Activated naive CD4-positive, alpha-beta T cell treated with Interleukin-2 at 50 U/mL for 16 hours (primary cell): Measurements from ENCODE around the gene CDH16.
A peak's percentile ranks its signal among the peaks of the same experiment; 100 is the strongest.
"Not testable (repeated sequence)": the region's sequence is repeated elsewhere in the genome, so short reads cannot be mapped to it uniquely, and the experiment has no call there.

Experiments
- DNase-seq: peaks from one replicate; pipeline ENCODE4 v3.0.0-alpha.2; 2020

The CDH16 gene

DNA sequence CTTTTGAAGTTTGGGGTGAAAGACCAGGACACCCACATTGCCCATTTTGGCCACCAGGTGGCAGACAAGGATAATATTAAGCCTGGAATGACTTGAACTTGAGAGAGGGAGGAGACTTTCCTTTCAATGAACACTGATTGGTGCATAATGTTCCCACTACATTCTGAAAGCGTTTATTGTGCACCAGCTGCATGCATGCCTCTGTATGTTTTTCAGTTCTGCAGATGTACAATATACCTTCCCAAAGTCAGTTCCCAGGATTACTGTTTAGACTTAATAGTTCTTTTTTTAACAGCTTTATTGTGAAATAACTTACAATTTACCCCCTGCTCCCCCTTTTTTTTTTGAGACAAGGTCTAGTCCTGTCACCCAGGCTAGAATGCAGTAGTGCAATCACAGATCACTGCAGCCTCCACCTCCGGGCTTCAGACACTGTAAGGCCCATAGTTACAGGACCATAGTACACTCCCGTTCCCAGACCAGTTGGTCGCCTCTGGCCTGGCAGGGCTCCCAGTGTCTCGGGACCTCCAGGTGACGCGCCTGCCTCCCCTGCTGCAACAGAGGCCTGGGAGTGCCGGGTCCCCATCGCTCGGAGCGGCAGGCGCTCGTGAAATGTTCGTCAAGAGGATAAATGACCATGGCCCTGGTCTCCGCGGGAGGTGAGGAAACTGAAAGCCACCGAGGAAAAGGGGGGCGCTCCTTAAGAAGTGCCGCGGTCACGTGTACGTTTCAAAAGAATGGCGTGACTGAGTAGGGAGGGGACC is 28.8 kb upstream of the CDH16 start:
- peak; percentile 85 for DNase-seq

- DNase-seq = no peak
Observed at GRCh38 chr16:66946974-66947301, 28.3 kb upstream of the CDH16 start.

DNA sequence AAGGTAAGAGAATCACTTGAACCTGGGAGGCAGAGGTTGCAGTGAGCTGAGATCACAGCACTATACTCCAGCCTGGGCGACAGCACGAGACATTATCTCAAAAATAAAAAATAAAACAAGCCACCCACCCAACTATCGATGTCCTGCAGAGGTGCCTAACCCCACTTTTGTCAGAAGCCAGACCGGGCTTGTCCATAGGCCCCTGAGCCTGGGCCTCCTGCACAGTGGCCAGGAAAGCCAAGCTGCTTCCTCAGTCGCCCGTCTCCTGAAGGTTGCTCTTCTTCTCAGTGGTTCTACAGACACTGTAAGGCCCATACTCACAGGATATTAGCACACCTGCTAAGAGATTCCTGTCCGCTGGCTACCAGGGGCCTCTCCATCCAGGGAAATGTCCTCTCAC is 27.9 kb upstream of the CDH16 start:
- no peak for DNase-seq

GRCh38 chr16:66945939-66946338 is 27.3 kb upstream of the CDH16 start:
- no peak for DNase-seq

DNA sequence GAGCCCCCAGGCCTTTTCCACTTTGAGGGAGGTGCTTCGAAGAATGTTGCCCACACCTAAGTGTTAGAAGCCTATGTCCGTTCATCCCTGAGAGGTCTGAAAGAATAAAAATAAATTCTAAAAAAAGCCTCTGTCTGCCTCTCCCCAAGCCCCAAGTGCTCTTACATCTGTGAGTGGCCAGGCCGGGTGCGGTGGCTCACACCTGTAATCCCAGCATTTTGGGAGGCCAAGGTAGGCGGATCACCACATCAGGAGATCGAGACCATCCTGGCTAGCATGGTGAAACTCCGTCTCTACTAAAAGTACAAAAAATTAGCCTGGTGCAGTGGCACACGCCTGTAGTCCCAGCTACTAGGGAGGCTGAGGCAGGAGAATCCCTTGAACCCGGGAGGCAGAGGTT is 26.3 kb upstream of the CDH16 start:
- DNase-seq = not testable (repeated sequence)

- DNase-seq = no peak
Observed at GRCh38 chr16:66944054-66944441, 25.4 kb upstream of the CDH16 start.

GRCh38 chr16:66943426-66944053 is 24.9 kb upstream of the CDH16 start:
- no peak for DNase-seq

DNA sequence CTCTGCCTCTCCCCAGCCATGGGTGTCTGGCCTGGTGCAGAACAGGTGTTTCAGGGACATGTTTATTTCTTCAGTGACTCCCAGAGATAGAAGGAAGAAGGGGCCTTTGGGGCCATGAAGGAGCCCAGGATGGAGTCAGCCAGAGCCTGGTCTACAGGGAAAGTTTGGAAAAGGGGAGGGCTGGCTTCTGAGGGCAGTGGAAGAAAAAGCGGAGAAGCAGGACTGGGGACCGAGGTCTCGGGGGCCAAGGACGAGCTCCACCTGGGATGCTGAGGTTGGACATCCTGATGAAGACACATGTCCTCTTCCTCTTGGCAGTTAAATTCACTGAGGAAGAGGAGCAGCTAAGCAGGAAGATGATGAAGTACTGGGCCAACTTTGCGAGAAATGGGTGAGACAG is 24.3 kb upstream of the CDH16 start:
- DNase-seq = no peak

DNA sequence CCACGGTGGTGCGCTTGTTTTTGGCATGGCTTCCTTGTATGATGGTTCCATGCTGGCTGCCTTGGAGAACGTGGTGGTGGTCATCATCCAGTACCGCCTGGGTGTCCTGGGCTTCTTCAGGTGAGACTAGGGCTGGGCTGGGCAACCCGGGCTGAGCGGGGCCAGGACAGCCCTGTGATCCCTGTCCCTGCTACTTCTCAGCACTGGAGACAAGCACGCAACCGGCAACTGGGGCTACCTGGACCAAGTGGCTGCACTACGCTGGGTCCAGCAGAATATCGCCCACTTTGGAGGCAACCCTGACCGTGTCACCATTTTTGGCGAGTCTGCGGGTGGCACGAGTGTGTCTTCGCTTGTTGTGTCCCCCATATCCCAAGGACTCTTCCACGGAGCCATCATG is 21.6 kb upstream of the CDH16 start:
- no peak for DNase-seq

DNA sequence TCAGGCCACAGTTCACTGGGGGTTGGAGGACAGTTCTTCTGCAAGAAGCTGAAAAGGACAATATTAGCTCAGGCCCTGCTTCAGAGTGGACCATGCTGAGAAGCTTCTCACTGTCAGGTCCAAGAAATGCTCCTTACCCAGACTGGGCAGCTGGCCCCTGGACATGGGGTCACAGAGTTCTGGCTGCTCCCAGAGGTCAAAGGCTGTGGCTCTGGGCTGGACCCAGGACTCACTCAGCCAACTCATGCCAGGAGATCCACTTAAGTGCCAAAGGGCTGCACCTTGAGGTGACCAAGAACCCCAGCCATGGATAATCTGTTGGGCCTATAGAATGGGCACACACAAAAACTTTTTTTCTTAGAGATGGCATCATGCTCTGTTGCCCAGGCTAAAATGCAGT is 20.7 kb upstream of the CDH16 start:
- no peak for DNase-seq

- DNase-seq = no peak
Observed at GRCh38 chr16:66937725-66938337, 19.1 kb upstream of the CDH16 start.

- no peak for DNase-seq
Observed at GRCh38 chr16:66936889-66937554, 18.3 kb upstream of the CDH16 start.

GRCh38 chr16:66936462-66936861 is 17.8 kb upstream of the CDH16 start:
- DNase-seq = no peak

DNA sequence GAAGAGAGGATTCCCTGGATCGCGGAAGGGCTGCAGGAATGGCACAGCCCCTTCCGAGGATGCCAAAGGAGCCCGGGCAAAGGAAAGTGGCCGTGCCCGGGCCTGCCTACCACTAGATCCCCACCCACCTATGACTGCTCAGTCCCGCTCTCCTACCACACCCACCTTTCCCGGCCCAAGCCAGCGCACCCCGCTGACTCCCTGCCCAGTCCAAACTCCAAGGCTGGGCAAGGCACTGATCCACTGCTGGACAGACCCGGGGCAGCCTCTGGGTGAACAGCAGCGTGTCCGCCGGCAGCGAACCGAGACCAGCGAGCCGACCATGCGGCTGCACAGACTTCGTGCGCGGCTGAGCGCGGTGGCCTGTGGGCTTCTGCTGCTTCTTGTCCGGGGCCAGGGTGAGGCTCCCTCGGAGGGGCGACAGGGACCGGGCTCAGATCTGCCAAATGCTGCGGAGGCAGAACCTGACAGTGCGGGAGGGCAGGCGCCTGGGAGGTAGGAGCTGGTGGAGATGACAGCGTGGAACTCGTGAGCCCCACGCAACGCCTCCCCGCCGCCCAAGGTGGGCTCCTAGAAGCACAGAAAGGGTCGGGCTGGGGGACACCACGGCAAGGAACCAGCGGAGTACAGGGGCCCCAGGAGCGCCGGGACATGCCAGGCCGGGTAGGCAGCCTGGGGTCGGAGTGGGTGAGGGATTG is 16.8 kb upstream of the CDH16 start, which contains the start of gene CES2:
TSS of gene CES2 (plus strand) at position 203 of the 698 bp plus-strand sequence. CDS start at position 323, 120 bp downstream.
- DNase-seq = no peak

GRCh38 chr16:66934839-66935313 is 16.2 kb upstream of the CDH16 start:
- not testable (repeated sequence) for DNase-seq

GRCh38 chr16:66934138-66934838 is 15.6 kb upstream of the CDH16 start, which contains the start of gene CIAO2B:
CIAO2B (minus strand) TSS chr16:66934402; CDS start chr16:66934364, 38 bp downstream.
- DNase-seq = peak; percentile 91

DNA sequence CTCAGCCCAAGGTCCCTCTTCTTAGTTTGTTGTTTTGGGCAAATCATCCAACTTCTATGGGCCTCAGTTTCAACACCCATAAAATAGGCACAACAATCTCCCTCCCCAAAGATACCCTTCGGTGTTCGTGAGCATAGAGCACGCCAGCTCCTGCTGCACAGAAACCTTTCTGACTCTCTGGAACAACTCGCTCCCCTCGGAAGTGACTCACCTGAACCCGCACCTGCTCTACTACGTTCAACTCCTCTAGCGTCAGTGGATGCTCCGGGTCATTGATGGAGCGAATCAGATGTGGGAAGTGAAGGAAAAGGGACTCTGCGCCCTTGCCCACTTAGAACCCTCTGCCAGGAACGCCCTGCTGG is 15.1 kb upstream of the CDH16 start:
- peak; percentile 61 for DNase-seq

GRCh38 chr16:66932076-66932475 is 13.4 kb upstream of the CDH16 start:
- DNase-seq = no peak

DNA sequence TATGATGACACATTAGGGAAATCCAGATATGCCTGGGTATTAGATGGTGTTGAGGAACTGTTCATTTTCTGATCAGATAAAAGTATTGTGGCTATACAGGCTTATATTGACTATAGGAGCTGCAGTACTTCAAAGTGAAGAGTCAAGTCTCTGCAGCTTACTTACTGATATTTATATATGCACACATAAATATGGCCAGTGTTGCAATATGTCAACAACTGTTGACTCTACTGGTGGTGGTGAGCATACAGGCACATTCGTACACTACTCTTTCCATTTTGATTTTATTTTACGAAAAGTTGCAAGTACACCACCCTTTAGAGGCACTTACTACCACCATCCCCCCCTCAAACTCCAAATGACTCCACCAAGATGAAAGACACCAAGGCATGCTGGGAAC is 13.0 kb upstream of the CDH16 start:
- DNase-seq = no peak

DNA sequence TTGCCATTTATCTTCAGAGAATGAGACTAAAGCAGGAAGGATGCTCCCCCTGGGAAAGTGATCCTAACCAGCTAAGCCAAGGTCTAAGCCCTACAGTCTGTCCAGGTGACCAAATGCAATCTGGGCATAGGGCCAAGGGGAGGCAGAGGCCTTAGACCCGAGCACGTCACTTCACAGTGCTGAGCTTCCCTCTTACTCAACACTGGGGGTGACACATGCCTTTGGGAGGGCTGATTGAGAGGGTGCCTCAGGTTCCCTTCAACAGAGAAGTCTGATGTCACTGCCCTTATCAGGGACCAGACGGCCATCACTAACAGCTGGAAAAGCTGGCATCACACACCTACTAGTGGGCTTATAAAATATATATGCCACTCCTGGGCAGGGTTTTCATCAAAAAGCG is 11.5 kb upstream of the CDH16 start:
- DNase-seq = no peak

- peak; percentile 26 for DNase-seq
Observed at GRCh38 chr16:66928702-66929388, 10.2 kb upstream of the CDH16 start.
